GM18951 (cell line): ENCODE measurements around the gene DKC1.
"Not testable (repeated sequence)": the region's sequence is repeated elsewhere in the genome, so short reads cannot be mapped to it uniquely, and the experiment has no call there.

Experiments
- POLR2A ChIP-seq: IDR thresholded peaks from 4 replicates; pipeline ENCODE4 v1.6.1; 2011; ENCODE audit warnings: mild to moderate bottlenecking; ENCODE audit not compliant: insufficient read length, insufficient read depth; ENCODE audit errors: extremely low read depth
- in situ Hi-C: fragments of 300-500 bp; cut with MboI; formaldehyde crosslinking; loops from one replicate; pipeline ENCODE4 v1.12.0; 2022; ENCODE audit warnings: low sequenced_read_pairs, mixed read lengths, inconsistent platforms; ENCODE audit not compliant: unreplicated experiment

DKC1 gene

GRCh38 chrX:154809939-154810665 lies 47.4 kb downstream of the DKC1 start:
- in situ Hi-C loops = no loop called here
- no peak for TF ChIP-seq POLR2A

GRCh38 chrX:154812341-154813101 lies 49.9 kb downstream of the DKC1 start:
- in situ Hi-C loops = no loop called here
- no peak for TF ChIP-seq POLR2A

- no peak for TF ChIP-seq POLR2A
- in situ Hi-C loops = no loop called here
Measured at GRCh38 chrX:154813801-154814200, 51.1 kb downstream of the DKC1 start.

GRCh38 chrX:154815274-154815818 lies 52.7 kb downstream of the DKC1 start:
- TF ChIP-seq POLR2A = no peak
- in situ Hi-C loops = no loop called here

GRCh38 chrX:154816326-154816898 lies 53.7 kb downstream of the DKC1 start:
- in situ Hi-C loops = not testable (repeated sequence)

GRCh38 chrX:154817048-154817618 lies 54.5 kb downstream of the DKC1 start:
- in situ Hi-C loops = not testable (repeated sequence)

- no peak for TF ChIP-seq POLR2A
- in situ Hi-C loops = no loop called here
Measured at GRCh38 chrX:154818916-154819770, 56.5 kb downstream of the DKC1 start.

GRCh38 chrX:154819771-154820341 lies 57.2 kb downstream of the DKC1 start:
- in situ Hi-C loops = no loop called here
- no peak for TF ChIP-seq POLR2A

- in situ Hi-C loops = no loop called here
- no peak for TF ChIP-seq POLR2A
Measured at GRCh38 chrX:154821523-154821922, 58.9 kb downstream of the DKC1 start.

GRCh38 chrX:154822029-154822428 lies 59.4 kb downstream of the DKC1 start:
- in situ Hi-C loops = no loop called here
- no peak for TF ChIP-seq POLR2A

GRCh38 chrX:154824638-154825037 lies 62.0 kb downstream of the DKC1 start:
- in situ Hi-C loops = loop anchor here (25.0 kb wide), 1 partner anchor 237 kb away; the partner anchor contains the start of gene CTAG1A
- TF ChIP-seq POLR2A = no peak

GRCh38 chrX:154825586-154825985 lies 62.9 kb downstream of the DKC1 start:
- in situ Hi-C loops = loop anchor here (25.0 kb wide), 1 partner anchor 238 kb away; the partner anchor contains the start of gene CTAG1A
